DND-41 (cell line): ENCODE measurements around the gene POLRMT.

ENCODE experiments used
- CTCF ChIP-seq: IDR thresholded peaks from 2 replicates; pipeline ENCODE4 v1.5.1; 2012; ENCODE audit warnings: borderline replicate concordance, low read length, moderate library complexity, mild to moderate bottlenecking; ENCODE audit not compliant: poor library complexity, severe bottlenecking; ENCODE audit errors: extremely low read depth
- EZH2 ChIP-seq: IDR thresholded peaks from 3 replicates; pipeline ENCODE4 v1.6.1; 2012; ENCODE audit warnings: borderline replicate concordance, low read depth, mild to moderate bottlenecking, moderate library complexity, low read length, inconsistent platforms; ENCODE audit not compliant: severe bottlenecking

DNA sequence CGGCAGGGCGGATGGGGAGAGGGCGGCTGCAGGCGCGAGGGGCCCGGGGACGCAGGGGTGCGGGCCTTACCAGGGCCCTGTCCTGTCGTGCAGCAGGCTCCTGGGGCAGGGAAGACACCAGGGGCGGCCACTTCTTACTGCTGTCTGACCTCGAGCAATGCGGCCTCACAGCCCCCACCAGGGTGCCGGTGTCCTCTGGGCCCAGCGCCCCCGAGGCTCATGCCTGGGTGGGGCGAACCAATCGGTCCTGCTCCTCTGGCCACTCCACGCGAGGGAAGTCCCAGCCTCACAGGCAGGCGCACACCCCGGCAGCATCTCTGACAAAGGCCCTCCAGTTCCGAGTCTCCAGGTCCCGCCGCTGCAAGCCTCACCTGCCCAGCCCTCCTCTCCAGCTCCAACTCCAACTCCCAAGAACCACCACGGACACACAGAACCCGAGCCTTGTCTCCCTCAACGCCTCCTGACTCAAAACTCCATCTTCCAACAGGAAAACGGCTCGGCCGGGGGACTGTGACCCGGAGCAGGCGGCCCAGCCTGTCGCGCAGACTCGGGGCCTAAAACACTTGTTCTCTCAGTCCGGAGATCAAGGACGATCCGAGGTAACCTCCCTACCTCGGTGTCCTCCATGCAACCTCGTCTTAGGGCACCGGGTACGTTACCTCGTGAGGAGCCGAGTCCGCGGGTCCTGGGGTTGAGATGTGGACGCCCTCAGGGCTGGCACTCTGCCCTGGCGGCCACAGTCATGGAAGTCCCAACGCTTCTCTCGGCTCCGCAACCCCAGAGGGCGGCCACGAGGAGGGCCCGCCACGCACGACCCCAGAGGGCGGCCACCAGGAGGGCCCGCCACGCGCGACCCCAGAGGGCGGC, 12.8 kb upstream of the POLRMT start:
- TF ChIP-seq EZH2 (no peak), CTCF (no peak)
